ENCODE measurements around the gene GAS6. TPM values are rescaled to one million over a fixed set of nuclear protein-coding genes. Genes with fewer than 3 reads are reported as not detected.
A peak's percentile ranks its signal among the peaks of the same experiment; 100 is the strongest.

GAS6 gene
- total RNA-seq, 1 experiment from 2014 or later, result 28.1 TPM

GRCh38 chr13:113820813-113821651, 42.8 kb downstream of the GAS6 start:
- intact Hi-C loops (cut with micrococcal nuclease; ENCODE audit: unreplicated experiment) (no loop called here), in situ Hi-C loops (cut with HindIII; ENCODE audit: low pct_unique_long_range_greater_than_20kb, low sequenced_read_pairs) (no loop called here)
- Histone ChIP-seq H3K4me1 (ENCODE audit: control insufficient read depth, insufficient read depth, low read length) (peaks cover 16% of the 10 kb centered on the region), H3K27ac (ENCODE audit: low read length) (peak overlapping the region; percentile 61; the same call in 1 of the 2 replicates), H3K9me3 (ENCODE audit: control insufficient read depth, insufficient read depth, low read depth, low read length) (no peaks in the 10 kb centered on the region), H3K4me3 (ENCODE audit: low read depth in 2 of 2, low read length in 2 of 2) (no peak overlapping the region), H3K36me3 (ENCODE audit: control insufficient read depth, insufficient read depth, low read length) (no peaks in the 10 kb centered on the region; the same call in 1 of the 2 replicates), H3K27me3 (ENCODE audit: control insufficient read depth, insufficient read depth, low read length) (no peaks in the 10 kb centered on the region)
- ChIA-PET CTCF (no interaction called here), POLR2A (no interaction called here)
- no TSS peak for BruUV-seq (replicated peaks)
- no peak for DNase-seq (ENCODE audit: low read depth, low spot score)
- ATAC-seq, result peak; percentile 59
- TF ChIP-seq TCF7L2 (IDR thresholded peaks at IDR 0.05; ENCODE audit: low read depth, low read length) (no peak), CTCF (IDR thresholded peaks at IDR 0.05) (no peak), SIN3A (IDR thresholded peaks at IDR 0.05; ENCODE audit: borderline replicate concordance, insufficient read depth, low read depth, low read length) (no peak), POLR2AphosphoS5 (IDR thresholded peaks at IDR 0.05; ENCODE audit: low read depth, low read length) (no peak)
- TF ChIP-seq, protein P1, sequence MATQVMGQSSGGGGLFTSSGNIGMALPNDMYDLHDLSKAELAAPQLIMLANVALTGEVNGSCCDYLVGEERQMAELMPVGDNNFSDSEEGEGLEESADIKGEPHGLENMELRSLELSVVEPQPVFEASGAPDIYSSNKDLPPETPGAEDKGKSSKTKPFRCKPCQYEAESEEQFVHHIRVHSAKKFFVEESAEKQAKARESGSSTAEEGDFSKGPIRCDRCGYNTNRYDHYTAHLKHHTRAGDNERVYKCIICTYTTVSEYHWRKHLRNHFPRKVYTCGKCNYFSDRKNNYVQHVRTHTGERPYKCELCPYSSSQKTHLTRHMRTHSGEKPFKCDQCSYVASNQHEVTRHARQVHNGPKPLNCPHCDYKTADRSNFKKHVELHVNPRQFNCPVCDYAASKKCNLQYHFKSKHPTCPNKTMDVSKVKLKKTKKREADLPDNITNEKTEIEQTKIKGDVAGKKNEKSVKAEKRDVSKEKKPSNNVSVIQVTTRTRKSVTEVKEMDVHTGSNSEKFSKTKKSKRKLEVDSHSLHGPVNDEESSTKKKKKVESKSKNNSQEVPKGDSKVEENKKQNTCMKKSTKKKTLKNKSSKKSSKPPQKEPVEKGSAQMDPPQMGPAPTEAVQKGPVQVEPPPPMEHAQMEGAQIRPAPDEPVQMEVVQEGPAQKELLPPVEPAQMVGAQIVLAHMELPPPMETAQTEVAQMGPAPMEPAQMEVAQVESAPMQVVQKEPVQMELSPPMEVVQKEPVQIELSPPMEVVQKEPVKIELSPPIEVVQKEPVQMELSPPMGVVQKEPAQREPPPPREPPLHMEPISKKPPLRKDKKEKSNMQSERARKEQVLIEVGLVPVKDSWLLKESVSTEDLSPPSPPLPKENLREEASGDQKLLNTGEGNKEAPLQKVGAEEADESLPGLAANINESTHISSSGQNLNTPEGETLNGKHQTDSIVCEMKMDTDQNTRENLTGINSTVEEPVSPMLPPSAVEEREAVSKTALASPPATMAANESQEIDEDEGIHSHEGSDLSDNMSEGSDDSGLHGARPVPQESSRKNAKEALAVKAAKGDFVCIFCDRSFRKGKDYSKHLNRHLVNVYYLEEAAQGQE (IDR thresholded peaks at IDR 0.05; ENCODE audit: insufficient read depth in 1 of 2, low read depth in 2 of 2, low read length in 1 of 2), result no peak

DNA sequence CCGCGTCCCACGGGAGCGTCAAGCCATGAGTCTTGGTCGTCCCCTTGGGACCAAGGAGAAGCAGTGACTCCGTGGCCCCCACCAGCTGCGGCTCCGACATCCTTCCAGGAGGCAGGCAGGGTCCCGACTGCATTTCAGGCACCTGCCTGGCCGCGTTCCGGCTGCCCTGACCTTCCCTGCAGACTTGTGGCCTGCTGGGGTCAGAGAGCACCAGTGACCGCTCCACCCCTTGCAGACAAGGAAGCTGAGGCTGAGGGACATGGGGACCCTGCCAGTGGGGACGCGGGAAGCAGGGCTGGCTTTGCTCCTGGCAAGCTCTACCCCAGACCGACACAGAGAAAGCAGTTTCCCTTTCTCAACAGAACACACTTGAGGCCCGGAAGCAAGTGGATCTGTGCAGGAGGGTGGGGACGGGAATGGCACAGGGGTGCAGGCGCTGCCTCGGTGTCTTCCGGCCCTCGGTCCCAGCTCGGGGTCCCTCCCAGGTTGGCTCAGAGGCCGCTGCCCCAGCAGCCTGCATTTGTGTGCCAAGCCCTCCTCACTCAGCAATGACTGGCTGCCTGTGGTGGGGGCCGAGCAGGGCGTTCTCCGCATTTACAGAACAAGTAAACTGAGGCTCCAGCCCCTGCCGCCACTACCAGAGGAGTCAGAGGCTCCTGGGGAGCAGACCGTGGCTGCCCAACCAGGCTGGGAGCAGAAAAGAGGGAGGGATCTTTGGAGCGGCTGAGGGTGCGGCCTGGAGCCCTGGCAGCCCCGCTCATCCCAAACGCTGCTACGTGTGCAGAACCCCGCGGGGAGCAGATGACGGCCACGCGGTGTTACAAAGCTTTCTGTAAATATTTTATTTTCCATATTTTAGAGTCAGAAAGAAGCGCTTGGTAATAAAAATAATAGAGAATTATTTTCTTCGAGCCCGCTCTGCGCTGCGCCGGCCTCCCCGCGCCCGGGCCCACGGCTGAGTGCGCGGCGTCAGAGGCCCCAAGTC, 43.9 kb downstream of the GAS6 start:
- Histone ChIP-seq H3K27me3 (ENCODE audit: control insufficient read depth, insufficient read depth, low read length) (no peaks in the 10 kb centered on the region), H3K36me3 (ENCODE audit: control insufficient read depth, insufficient read depth, low read length) (peaks cover 3% of the 10 kb centered on the region; the same call in 1 of the 2 replicates), H3K4me3 (ENCODE audit: low read depth in 2 of 2, low read length in 2 of 2) (no peak overlapping the region), H3K4me1 (ENCODE audit: control insufficient read depth, insufficient read depth, low read length) (peaks cover 16% of the 10 kb centered on the region), H3K9me3 (ENCODE audit: control insufficient read depth, insufficient read depth, low read depth, low read length) (no peaks in the 10 kb centered on the region), H3K27ac (ENCODE audit: low read length) (no peak overlapping the region)
- in situ Hi-C loops (cut with HindIII; ENCODE audit: low pct_unique_long_range_greater_than_20kb, low sequenced_read_pairs) (no loop called here), intact Hi-C loops (cut with micrococcal nuclease; ENCODE audit: unreplicated experiment) (no loop called here)
- ChIA-PET POLR2A (no interaction called here), CTCF (no interaction called here)
- TF ChIP-seq CTCF (IDR thresholded peaks at IDR 0.05) (no peak), SIN3A (IDR thresholded peaks at IDR 0.05; ENCODE audit: borderline replicate concordance, insufficient read depth, low read depth, low read length) (no peak), POLR2AphosphoS5 (IDR thresholded peaks at IDR 0.05; ENCODE audit: low read depth, low read length) (no peak), TCF7L2 (IDR thresholded peaks at IDR 0.05; ENCODE audit: low read depth, low read length) (no peak)
- TF ChIP-seq, protein P1 (IDR thresholded peaks at IDR 0.05; ENCODE audit: insufficient read depth in 1 of 2, low read depth in 2 of 2, low read length in 1 of 2), result no peak
- DNase-seq (ENCODE audit: low read depth, low spot score), result no peak
- ATAC-seq, result no peak
- BruUV-seq (replicated peaks), result no TSS peak
